Lung (tissue), 12 donors: ENCODE measurements around the gene C5orf63. TPM values are rescaled to one million over a fixed set of nuclear protein-coding genes. Genes with fewer than 3 reads are reported as not detected.

ENCODE experiments used
- ATAC-seq: fragments of 200-7000 bp; cut with Tn5 transposase; one replicate; pipeline ENCODE4 v1.9.1; 2020; ENCODE audit warnings: moderate number of reproducible peaks; ENCODE audit not compliant: insufficient read depth, low FRiP score
- DNase-seq, 3 donors: peaks; one replicate each; pipeline ENCODE4 v3.0.0-alpha.2; 2013 to 2017
- H3K27ac ChIP-seq, 2 donors: one replicate each; pipeline ENCODE4 v1.5.1; 2013; ENCODE audit warnings: mild to moderate bottlenecking in 2 of 2, moderate library complexity in 2 of 2, control low read depth in 1 of 2, inconsistent platforms in 1 of 2, low read depth in 1 of 2, low read length in 1 of 2
- H3K27me3 ChIP-seq, 3 donors: one replicate each; pipeline ENCODE4 v1.5.1; 2013; ENCODE audit warnings: low read length in 2 of 3; ENCODE audit not compliant: control insufficient read depth in 3 of 3, insufficient read depth in 3 of 3
- H3K36me3 ChIP-seq, 4 donors: one replicate each; pipeline ENCODE4 v1.5.1; 2013; ENCODE audit warnings: low read length in 4 of 4, mild to moderate bottlenecking in 1 of 4, moderate library complexity in 1 of 4; ENCODE audit not compliant: control insufficient read depth in 4 of 4, insufficient read depth in 4 of 4
- H3K4me1 ChIP-seq, 5 donors: one replicate each; pipeline ENCODE4 v1.5.1; 2013; ENCODE audit warnings: low read length in 5 of 5, mild to moderate bottlenecking in 2 of 5, moderate library complexity in 1 of 5; ENCODE audit not compliant: control insufficient read depth in 5 of 5, insufficient read depth in 5 of 5
- H3K4me3 ChIP-seq: one replicate; pipeline ENCODE4 v1.5.1; 2013; ENCODE audit warnings: mild to moderate bottlenecking, control low read depth, moderate library complexity
- H3K9ac ChIP-seq, 2 donors: one replicate each; pipeline ENCODE4 v1.5.1; 2013; ENCODE audit warnings: low read length in 2 of 2, control low read depth in 1 of 2; ENCODE audit not compliant: insufficient read depth in 1 of 2
- H3K9me3 ChIP-seq, 4 donors: one replicate each; pipeline ENCODE4 v1.5.1; 2013; ENCODE audit warnings: low read length in 3 of 4, mild to moderate bottlenecking in 1 of 4, moderate library complexity in 1 of 4; ENCODE audit not compliant: control insufficient read depth in 4 of 4, insufficient read depth in 3 of 4
- CTCF ChIP-seq: IDR thresholded peaks from 2 replicates; pipeline ENCODE4 v1.5.1; 2012; ENCODE audit warnings: mild to moderate bottlenecking; ENCODE audit errors: control extremely low read depth, extremely low read depth
- WGBS, 2 donors: extraction: QIAGEN DNeasy Blood & Tissue Kit; methylation state at CpG; one replicate each; pipeline ENCODE4 v1.1.7; 2013; 5-methylcytosine and 5-hydroxymethylcytosine counted together
- polyA plus RNA-seq, 2 donors: library from polyadenylated mRNA; stranded (reverse); fragments of 200-250 nt; gene quantifications; one replicate each; pipeline ENCODE4 v1.2.1, GENCODE V29; 2013
- total RNA-seq, 2 donors: library from RNA; depleted of rRNA in 1 of 2; stranded (reverse); fragments of >200 nt in 1 of 2; gene quantifications; one replicate each; pipeline ENCODE4 v1.2.1, GENCODE V29; 2014 to 2021
- donor health status: control.
- donor health status: control.
- donor health status: Bipolar disorder and iron deficiency.
- donor health status: healthy.
- donor health status: DM: yes; HTN: yes; CAD: no.

C5orf63 gene
- total and polyA plus RNA-seq, 4 donors: 2.7 to 9.6 (median 5.8) TPM

DNA sequence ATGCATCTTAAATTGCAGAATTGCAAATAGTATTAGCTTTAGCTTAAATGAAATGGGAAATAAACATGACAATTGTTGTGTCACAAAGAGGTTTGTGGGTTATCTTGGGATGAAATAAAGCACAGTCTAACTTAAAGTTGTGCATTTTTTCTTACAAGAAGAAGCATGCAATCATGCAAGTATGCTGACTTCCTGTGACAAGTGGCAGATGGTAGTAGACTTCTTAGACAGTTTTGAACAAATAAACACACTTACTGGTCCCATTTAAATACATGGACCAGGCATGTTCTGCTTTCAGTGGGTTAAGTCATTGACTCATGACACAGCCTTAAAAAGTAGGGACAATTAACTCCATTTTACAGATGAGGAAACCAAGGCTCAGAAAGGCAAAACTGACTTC is 15.9 kb upstream of the C5orf63 start:
- H3K27ac ChIP-seq: no peak overlapping the region
- ATAC-seq (no peak), DNase-seq (no peak)

DNA sequence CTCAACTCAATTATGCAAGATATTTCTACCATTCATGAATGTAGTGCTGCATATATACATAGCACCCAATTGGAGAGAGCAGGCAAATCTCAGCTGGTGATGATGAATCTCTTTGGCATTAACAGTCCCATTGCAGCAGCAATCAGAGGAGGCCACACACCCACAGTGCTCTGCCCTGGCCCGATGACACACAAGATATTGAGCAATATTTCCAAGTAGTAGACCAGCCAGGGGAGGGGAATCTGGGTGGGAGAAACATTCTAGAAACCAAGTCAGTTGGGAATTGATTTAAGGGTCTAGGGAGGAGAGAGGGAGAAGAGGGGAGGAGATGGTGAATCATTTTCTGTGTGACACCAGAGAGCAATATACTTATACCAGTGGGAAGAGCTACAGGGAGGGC is 14.9 kb upstream of the C5orf63 start:
- Histone ChIP-seq H3K4me1 (peaks cover 0 to 3% (median 0%) of the 10 kb centered on the region in 5 donors), H3K27me3 (no peaks in the 10 kb centered on the region), H3K36me3 (no peaks in the 10 kb centered on the region), H3K27ac (no peak overlapping the region), H3K9me3 (no peaks in the 10 kb centered on the region), H3K9ac (no peak overlapping the region), H3K4me3 (no peak overlapping the region)
- 25 to 35% methylated on average over 1 of the region's 1 CpG for WGBS, 2 donors
- TF ChIP-seq CTCF: no peak
- DNase-seq (peak; percentile 19 to 71 (median 33)), ATAC-seq (peak; percentile 84)

More for the DNA sequence above, 15.9 kb upstream of the C5orf63 start:
- Histone ChIP-seq H3K9me3 (no peaks in the 10 kb centered on the region), H3K9ac (no peak overlapping the region), H3K27me3 (no peaks in the 10 kb centered on the region), H3K4me1 (peaks cover 0 to 3% (median 0%) of the 10 kb centered on the region in 5 donors), H3K36me3 (no peaks in the 10 kb centered on the region), H3K4me3 (no peak overlapping the region)
- no peak for TF ChIP-seq CTCF

DNA sequence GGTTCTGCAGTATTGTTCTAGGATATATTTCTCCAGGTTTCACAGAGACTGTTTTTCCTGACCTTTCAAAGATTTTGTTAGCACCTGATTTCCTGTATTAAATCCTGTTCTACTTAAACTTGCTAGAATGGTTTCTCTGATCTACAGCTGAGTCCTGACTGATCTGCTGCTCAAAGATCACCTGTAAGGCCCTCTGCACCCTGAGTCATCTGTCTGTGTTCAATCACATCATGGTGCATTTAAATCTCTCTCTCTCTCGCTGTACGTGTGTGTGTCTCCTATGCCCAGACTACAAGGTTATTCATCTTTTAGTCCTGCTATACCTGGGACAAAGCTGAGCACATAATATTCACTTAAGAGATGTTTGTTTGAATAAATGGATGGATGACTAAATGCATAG is 13.3 kb upstream of the C5orf63 start:
- 96 to 99% methylated on average over 2 of the region's 2 CpGs for WGBS, 2 donors
- no peaks in the 10 kb centered on the region for H3K36me3 ChIP-seq
- H3K9me3 ChIP-seq: no peaks in the 10 kb centered on the region
- no peaks in the 10 kb centered on the region for H3K27me3 ChIP-seq
- ATAC-seq: no peak
- DNase-seq: no peak
- H3K27ac ChIP-seq: no peak overlapping the region
- TF ChIP-seq CTCF: no peak
- H3K4me3 ChIP-seq: no peak overlapping the region
- H3K9ac ChIP-seq: no peak overlapping the region
- peaks cover 0 to 3% (median 0%) of the 10 kb centered on the region in 5 donors for H3K4me1 ChIP-seq

DNA sequence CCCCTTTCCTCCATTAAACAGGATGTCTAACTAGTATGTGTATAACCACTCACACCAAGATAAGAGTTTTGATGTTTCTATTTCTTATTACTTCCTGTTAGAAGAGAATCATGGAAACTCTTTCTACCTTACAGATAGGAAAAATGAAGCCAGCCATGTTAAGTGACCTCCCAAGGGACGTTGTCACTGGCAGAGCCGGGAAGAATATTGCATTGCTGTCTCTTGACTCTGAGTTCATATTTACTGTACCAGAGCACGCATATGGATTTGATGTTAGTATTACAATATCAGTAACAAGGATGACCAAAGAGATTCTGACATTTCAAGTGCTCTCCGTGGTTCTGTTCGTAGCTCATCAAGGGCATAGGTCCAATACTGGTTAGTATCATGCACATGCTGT is 12.5 kb upstream of the C5orf63 start:
- 88 to 94% methylated on average over 5 of the region's 5 CpGs for WGBS, 2 donors
- Histone ChIP-seq H3K36me3 (no peaks in the 10 kb centered on the region), H3K9me3 (no peaks in the 10 kb centered on the region), H3K27me3 (no peaks in the 10 kb centered on the region), H3K27ac (no peak overlapping the region), H3K4me1 (peaks cover 0 to 3% (median 0%) of the 10 kb centered on the region in 5 donors), H3K9ac (no peak overlapping the region), H3K4me3 (no peak overlapping the region)
- no peak for DNase-seq
- ATAC-seq: no peak
- TF ChIP-seq CTCF: no peak
